Large intestine (tissue), 3 donors: ENCODE measurements around the gene EGFR. TPM values are rescaled to one million over a fixed set of nuclear protein-coding genes. Genes with fewer than 3 reads are reported as not detected.

ENCODE experiments used
- DNase-seq, 2 donors: peaks; one replicate each; pipeline versions ENCODE4 v3.0.0 to v3.0.0-alpha.2; 2013
- H3K27ac ChIP-seq: one replicate; pipeline ENCODE4 v1.5.1; 2013; ENCODE audit warnings: low read length
- H3K27me3 ChIP-seq: 2 replicates; pipeline ENCODE4 v1.6.1; 2013; ENCODE audit warnings: low read length; ENCODE audit not compliant: control insufficient read depth, insufficient read depth
- H3K36me3 ChIP-seq: 2 replicates; pipeline ENCODE4 v1.6.1; 2013; ENCODE audit warnings: low read length; ENCODE audit not compliant: control insufficient read depth, insufficient read depth
- H3K4me1 ChIP-seq: one replicate; pipeline ENCODE4 v1.6.1; 2013; ENCODE audit warnings: low read length; ENCODE audit not compliant: control insufficient read depth, insufficient read depth
- H3K4me3 ChIP-seq: one replicate; pipeline ENCODE4 v1.5.1; 2013; ENCODE audit warnings: low read length
- H3K9me3 ChIP-seq: one replicate; pipeline ENCODE4 v1.6.1; 2013; ENCODE audit warnings: mild to moderate bottlenecking, low read depth, low read length, moderate library complexity; ENCODE audit not compliant: control insufficient read depth
- WGBS: methylation state at CpG from one replicate; pipeline ENCODE4 v1.1.5; 2013; ENCODE audit warnings: low lambda C conversion rate; ENCODE audit not compliant: insufficient coverage; 5-methylcytosine and 5-hydroxymethylcytosine counted together
- polyA plus RNA-seq: library from polyadenylated mRNA; unstranded; fragments of 120-200 nt; gene quantifications from one replicate; pipeline ENCODE4 v1.2.1, GENCODE V29; 2013

The EGFR gene
- polyA plus RNA-seq, 1 donor = 22.9 TPM

DNA sequence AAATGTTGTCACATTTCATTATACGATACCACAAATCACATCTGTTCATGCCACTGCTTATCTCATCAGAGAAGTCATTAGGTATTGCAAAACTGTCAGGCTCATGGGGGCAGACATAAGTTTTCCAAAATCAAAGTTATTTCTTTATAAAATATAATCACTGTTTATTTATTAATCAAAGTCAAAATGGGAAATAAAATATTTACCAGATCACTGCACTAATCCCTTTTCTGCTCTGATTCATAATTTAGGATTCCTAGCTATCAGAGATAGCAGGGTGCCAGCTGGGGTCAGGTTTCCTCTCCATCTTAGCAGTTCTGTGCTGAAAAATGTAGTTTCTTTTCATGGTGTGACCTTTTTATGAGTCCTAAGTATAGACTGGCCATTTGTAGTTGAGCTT, 228.6 kb downstream of the EGFR start:
- Histone ChIP-seq H3K9me3 (no peaks in the 10 kb centered on the region), H3K36me3 (no peaks in the 10 kb centered on the region), H3K27me3 (no peaks in the 10 kb centered on the region), H3K27ac (no peak overlapping the region), H3K4me3 (no peak overlapping the region), H3K4me1 (no peaks in the 10 kb centered on the region)
- 67% methylated on average over 1 of the region's 1 CpG for WGBS
- no peak for DNase-seq

DNA sequence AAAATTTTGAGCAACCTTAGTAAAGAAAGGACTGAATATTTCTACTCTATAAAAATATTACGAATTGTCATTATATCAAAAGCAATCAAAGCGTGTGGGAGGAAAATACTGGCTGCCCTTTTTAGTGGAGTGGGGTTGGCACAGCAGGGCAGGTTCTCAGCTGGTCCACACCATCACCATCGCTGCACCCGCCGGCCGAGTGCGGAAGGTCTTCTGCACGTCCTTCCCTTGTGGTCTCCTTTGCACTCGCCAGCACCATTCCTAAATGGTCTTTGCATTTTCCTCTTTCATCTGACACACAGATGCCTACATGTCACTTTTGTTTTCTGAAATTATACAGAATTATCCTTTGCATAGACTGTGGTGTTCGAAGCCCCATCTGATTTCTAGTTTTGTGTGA, 229.7 kb downstream of the EGFR start:
- H3K27me3 ChIP-seq = no peaks in the 10 kb centered on the region
- WGBS = 97% methylated on average over 6 of the region's 10 CpGs
- no peaks in the 10 kb centered on the region for H3K36me3 ChIP-seq
- no peak for DNase-seq
- no peaks in the 10 kb centered on the region for H3K9me3 ChIP-seq
- H3K4me3 ChIP-seq = no peak overlapping the region
- H3K4me1 ChIP-seq = peaks cover 8% of the 10 kb centered on the region
- no peak overlapping the region for H3K27ac ChIP-seq

DNA sequence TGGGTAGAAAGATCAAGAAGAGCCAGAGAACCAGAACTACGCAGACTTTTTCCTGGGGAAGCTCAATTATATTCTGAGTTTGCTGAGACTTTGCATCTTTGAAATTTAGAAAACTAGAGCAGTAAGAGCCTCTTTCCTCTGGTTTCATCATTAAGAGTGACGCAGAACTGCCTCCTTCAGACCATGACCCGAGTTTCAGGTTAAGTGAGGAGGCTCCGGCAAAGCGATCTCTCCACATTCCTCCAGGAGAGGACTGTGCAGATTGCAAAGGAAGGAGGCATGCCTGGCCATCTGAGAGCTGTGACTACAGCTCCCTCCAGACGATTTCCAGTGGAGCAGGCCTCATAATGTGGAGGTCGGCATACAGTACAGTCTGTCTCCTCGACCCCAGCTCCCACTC, 230.5 kb downstream of the EGFR start:
- H3K27ac ChIP-seq = no peak overlapping the region
- H3K4me3 ChIP-seq = no peak overlapping the region
- peaks cover 14% of the 10 kb centered on the region for H3K4me1 ChIP-seq
- no peak for DNase-seq
- no CpG with 5 or more reads among the region's 8 CpGs for WGBS
- no peaks in the 10 kb centered on the region for H3K9me3 ChIP-seq
- no peaks in the 10 kb centered on the region for H3K27me3 ChIP-seq
- no peaks in the 10 kb centered on the region for H3K36me3 ChIP-seq

DNA sequence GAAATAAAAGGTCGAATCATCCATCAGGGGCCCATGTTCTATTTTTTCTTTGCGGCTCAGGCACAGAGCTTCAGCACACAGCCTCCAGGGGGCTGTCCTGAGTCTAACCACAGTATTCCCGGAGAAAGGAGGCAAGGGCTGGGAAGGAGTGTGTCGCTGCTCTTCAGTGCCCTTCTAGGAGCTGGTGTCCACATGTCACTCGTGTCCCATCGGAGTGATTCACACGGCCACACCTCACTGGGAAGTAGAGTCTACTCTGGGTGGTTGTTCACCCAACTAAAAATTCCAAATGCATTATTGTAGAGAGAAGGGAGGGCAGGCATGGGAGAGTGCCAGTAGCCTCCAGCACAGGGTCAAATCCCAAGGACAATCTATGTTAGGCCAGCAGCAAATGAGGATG, 231.5 kb downstream of the EGFR start:
- H3K27ac ChIP-seq = no peak overlapping the region
- 60% methylated on average over 1 of the region's 7 CpGs for WGBS
- peak; percentile 24 to 36 for DNase-seq
- peaks cover 14% of the 10 kb centered on the region for H3K4me1 ChIP-seq
- no peak overlapping the region for H3K4me3 ChIP-seq
- no peaks in the 10 kb centered on the region for H3K36me3 ChIP-seq
- no peaks in the 10 kb centered on the region for H3K27me3 ChIP-seq
- H3K9me3 ChIP-seq = no peaks in the 10 kb centered on the region

DNA sequence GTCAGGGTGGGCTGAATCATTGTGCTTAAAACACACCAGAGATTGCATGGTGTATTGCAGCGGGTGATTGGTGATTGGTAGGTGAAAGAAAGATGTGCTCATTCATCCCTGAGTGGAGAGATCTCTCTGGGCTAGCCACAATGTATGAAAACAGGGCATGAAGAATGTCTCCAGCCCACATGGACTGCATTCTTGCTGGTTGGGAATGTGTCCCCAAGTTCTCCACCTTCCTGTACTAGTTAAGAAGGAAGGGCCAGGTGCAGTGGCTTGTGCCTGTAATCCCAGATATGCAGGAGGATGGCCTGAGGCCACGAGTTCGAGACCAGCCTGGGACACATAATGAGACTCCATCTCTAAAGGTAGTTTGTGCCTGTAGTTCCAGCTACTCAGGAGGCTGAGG, 232.5 kb downstream of the EGFR start:
- Histone ChIP-seq H3K4me1 (peaks cover 14% of the 10 kb centered on the region), H3K27me3 (peaks cover 4% of the 10 kb centered on the region), H3K36me3 (no peaks in the 10 kb centered on the region), H3K9me3 (no peaks in the 10 kb centered on the region), H3K27ac (no peak overlapping the region), H3K4me3 (no peak overlapping the region)
- 100% methylated on average over 1 of the region's 3 CpGs for WGBS
- DNase-seq = no peak

DNA sequence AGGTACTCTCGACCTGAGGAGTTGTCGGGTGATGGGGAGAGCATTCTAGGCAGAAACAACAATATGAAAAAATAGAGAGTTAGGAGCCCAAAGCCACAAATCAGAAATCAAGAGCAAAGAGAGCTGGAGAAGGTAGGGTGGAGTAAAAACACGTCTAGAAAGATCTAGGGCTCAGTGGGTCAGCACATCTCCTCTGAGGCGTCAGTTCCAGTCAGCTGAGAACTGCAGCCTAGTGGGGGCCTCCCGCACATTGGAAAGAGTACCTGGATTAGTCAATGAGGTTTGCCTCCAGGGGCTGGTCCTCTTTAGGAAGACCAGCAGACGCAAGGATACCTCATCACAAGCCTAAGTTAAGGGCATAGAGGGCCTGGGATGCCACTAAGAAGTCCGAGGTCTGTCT, 233.1 kb downstream of the EGFR start:
- H3K4me3 ChIP-seq = no peak overlapping the region
- H3K27me3 ChIP-seq = peaks cover 6% of the 10 kb centered on the region
- H3K36me3 ChIP-seq = no peaks in the 10 kb centered on the region
- H3K9me3 ChIP-seq = no peaks in the 10 kb centered on the region
- H3K4me1 ChIP-seq = peaks cover 14% of the 10 kb centered on the region
- DNase-seq = no peak
- no CpG with 5 or more reads among the region's 7 CpGs for WGBS
- no peak overlapping the region for H3K27ac ChIP-seq

DNA sequence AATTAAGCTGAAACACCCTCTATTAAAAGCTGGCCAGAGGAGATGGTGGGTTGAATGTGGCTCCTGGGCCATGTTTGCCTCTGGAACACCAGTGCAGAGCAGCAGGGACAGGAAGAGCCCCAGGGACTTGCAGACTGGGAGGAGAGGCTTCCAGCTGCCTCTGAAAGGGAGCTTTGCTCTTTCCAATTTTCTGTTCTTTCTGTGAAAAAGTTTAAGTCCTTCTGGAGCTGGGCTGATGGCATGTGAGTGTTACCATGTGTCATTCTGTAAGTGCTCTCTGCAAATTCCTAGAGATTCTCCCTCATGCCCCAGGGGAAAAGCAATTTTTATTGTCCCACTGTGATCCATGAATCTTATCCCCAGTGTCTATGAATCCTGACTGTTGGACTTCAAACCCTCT, 233.6 kb downstream of the EGFR start:
- no peak overlapping the region for H3K27ac ChIP-seq
- H3K36me3 ChIP-seq = no peaks in the 10 kb centered on the region
- H3K4me3 ChIP-seq = no peak overlapping the region
- DNase-seq = peak; percentile 22 to 45
- H3K27me3 ChIP-seq = peaks cover 6% of the 10 kb centered on the region
- H3K4me1 ChIP-seq = peaks cover 14% of the 10 kb centered on the region
- no peaks in the 10 kb centered on the region for H3K9me3 ChIP-seq

DNA sequence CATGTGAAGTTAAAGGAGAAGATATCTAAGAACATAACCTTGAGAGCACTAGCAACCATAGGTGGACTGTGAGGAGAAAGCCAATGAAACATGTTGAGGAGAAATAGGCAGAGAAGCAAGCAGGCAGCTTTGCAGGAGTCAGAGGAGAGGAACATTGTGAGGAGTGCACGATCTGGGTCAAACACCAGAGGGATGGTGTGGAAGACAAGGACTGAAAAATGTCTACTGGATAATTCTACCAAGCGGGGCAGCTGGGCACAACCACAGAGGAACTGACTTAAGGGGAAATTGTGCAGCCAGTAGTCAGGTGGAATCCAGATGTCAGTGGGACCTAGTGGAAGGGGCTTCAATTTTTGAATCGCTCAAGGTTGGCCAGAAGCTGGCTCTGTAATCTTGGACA, 234.4 kb downstream of the EGFR start:
- H3K4me1 ChIP-seq = peaks cover 14% of the 10 kb centered on the region
- peaks cover 6% of the 10 kb centered on the region for H3K27me3 ChIP-seq
- H3K36me3 ChIP-seq = no peaks in the 10 kb centered on the region
- no peak for DNase-seq
- WGBS = no CpG with 5 or more reads among the region's 3 CpGs
- H3K9me3 ChIP-seq = no peaks in the 10 kb centered on the region
- no peak overlapping the region for H3K27ac ChIP-seq
- H3K4me3 ChIP-seq = no peak overlapping the region

DNA sequence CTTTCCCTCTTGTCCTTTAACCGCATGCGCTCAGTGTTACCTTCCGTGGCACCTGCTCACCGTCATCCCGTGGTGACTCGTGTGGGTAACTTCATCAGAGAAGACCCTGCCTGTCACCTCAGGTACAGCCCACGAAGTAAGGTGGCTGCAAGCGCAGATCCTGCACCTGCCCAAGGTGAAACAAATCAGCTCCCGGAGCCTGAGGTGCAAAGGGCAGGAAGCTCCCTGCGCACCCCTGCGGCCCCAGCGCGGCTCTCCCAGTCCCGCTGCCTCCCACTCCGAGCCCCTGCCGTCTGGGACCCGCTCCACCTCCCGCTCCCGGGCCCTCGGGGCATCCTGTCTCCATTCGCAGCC, 235.4 kb downstream of the EGFR start:
- Histone ChIP-seq H3K9me3 (no peaks in the 10 kb centered on the region), H3K36me3 (no peaks in the 10 kb centered on the region), H3K27me3 (peaks cover 6% of the 10 kb centered on the region), H3K4me3 (peak overlapping the region; percentile 69), H3K4me1 (peaks cover 14% of the 10 kb centered on the region), H3K27ac (peak overlapping the region; percentile 93)
- WGBS = no CpG with 5 or more reads among the region's 21 CpGs
- peak; percentile 54 to 89 for DNase-seq

DNA sequence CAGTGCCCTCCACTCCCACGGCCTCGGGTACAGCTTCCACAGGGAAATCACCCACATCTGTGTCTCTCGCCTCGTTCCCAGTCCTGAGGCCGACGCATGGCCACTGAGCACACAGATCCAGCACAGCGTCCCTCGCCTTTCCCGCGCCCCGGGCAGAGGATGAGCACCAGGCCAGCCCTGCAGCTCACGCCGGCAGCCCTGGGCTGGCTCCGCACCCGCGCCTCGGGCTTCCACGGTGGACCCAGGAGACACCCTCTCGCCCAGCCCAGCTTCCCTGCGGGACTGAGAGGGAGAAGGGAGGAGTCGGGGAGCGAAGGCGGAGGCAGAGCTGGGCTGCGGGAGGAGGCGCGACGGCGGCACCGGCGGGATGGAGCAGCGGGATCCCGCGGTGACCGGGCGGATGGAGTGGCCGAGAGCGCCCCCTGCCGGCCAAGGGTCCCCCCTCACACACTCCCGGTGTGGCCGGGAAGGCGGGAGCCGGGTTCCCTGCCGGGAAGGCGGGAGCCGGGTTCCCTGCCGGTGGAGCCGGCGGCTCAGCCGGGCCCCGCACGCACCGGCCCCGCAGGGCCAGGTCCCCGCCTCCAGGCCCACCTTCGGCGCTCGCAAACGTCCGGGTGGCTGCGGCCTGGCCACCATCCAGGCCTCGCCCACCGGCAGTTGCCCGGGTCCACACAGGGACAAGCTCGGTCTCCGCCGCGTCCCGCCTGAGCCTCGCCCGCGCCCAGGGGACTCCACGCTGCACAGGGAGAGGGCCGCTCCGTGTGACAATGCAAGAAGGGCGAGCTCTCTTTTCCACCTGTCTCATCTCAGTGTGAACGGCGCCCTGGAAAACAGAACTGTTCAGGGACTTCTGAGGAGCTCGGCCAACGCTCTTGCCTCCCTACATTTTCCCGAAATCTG, 236.0 kb downstream of the EGFR start:
- peak; percentile 83 to 93 for DNase-seq
- no peaks in the 10 kb centered on the region for H3K9me3 ChIP-seq
- H3K4me3 ChIP-seq = peak overlapping the region; percentile 69
- H3K27me3 ChIP-seq = peaks cover 6% of the 10 kb centered on the region
- no CpG with 5 or more reads among the region's 80 CpGs for WGBS
- H3K4me1 ChIP-seq = peaks cover 14% of the 10 kb centered on the region
- peak overlapping the region; percentile 93 for H3K27ac ChIP-seq
- H3K36me3 ChIP-seq = no peaks in the 10 kb centered on the region
